A549 (cell line): ENCODE results near the gene PIAS3. TPM values are rescaled to one million over a fixed set of nuclear protein-coding genes. Genes with fewer than 3 reads are reported as not detected.
A peak's percentile ranks its signal among the peaks of the same experiment; 100 is the strongest.

ENCODE experiments used
- ATOH8 ChIP-seq: fragments of 250-450 bp; sonication (Bioruptor Pico); IDR thresholded peaks from 2 replicates; pipeline ENCODE4 v1.5.0; 2020; ENCODE audit warnings: low read depth, mild to moderate bottlenecking, moderate library complexity
- CBX2 ChIP-seq: fragments of 200-600 bp; sonication (generic); IDR thresholded peaks from 2 replicates; pipeline ENCODE4 v1.6.1; 2016; ENCODE audit warnings: low read depth, mild to moderate bottlenecking, borderline replicate concordance
- CBX8 ChIP-seq: fragments of 200-600 bp; sonication (generic); IDR thresholded peaks from 2 replicates; pipeline ENCODE4 v1.6.1; 2016
- CHD4 ChIP-seq: fragments of 200-600 bp; sonication (generic); IDR thresholded peaks from 2 replicates; pipeline ENCODE4 v1.6.1; 2016; ENCODE audit warnings: antibody characterized with exemption, mild to moderate bottlenecking, borderline replicate concordance
- E2F6 ChIP-seq: IDR thresholded peaks from 2 replicates; pipeline ENCODE4 v1.6.1; 2012; ENCODE audit warnings: low read depth, borderline replicate concordance
- EHMT2 ChIP-seq: fragments of 200-600 bp; sonication (generic); IDR thresholded peaks from 2 replicates; pipeline ENCODE4 v1.6.1; 2016; ENCODE audit warnings: antibody characterized with exemption, low read depth, mild to moderate bottlenecking, moderate library complexity
- EP300 ChIP-seq, 2 experiments: fragments of >200 bp; sonication (Bioruptor Twin); formaldehyde crosslinking; IDR thresholded peaks; 2 replicates in 1 of 2; 3 replicates in 1 of 2; pipeline ENCODE4 v1.6.1; 2016 to 2017
- FOSL2 ChIP-seq, 2 experiments: fragments of 450-650 bp in 1 of 2; fragments of >200 bp in 1 of 2; sonication (Bioruptor Twin) in 1 of 2; formaldehyde crosslinking; IDR thresholded peaks; 2 replicates each; pipeline versions ENCODE4 v1.5.0 to v1.6.1; 2016 to 2020; ENCODE audit warnings: mild to moderate bottlenecking in 1 of 2, moderate library complexity in 1 of 2
- FOXS1 ChIP-seq: fragments of 250-450 bp; sonication (Bioruptor Pico); IDR thresholded peaks from 2 replicates; pipeline ENCODE4 v1.5.0; 2020; ENCODE audit warnings: mild to moderate bottlenecking, moderate library complexity
- HMGXB4 ChIP-seq: fragments of 250-450 bp; sonication (Bioruptor Pico); IDR thresholded peaks from 2 replicates; pipeline ENCODE4 v1.5.0; 2021; ENCODE audit warnings: mild to moderate bottlenecking, moderate library complexity, borderline replicate concordance
- HOXA7 ChIP-seq: fragments of 250-450 bp; sonication (Bioruptor Pico); IDR thresholded peaks from 2 replicates; pipeline ENCODE4 v1.5.0; 2020; ENCODE audit warnings: mild to moderate bottlenecking, moderate library complexity
- JUN ChIP-seq, 2 experiments: fragments of >200 bp; sonication (Bioruptor Twin); formaldehyde crosslinking; IDR thresholded peaks; 2 replicates in 1 of 2; 3 replicates in 1 of 2; pipeline ENCODE4 v1.6.1; 2016 to 2017
- KDM1A ChIP-seq: fragments of 200-600 bp; sonication (generic); IDR thresholded peaks from 2 replicates; pipeline ENCODE4 v1.6.1; 2016; ENCODE audit warnings: low read depth, mild to moderate bottlenecking
- MAX ChIP-seq: IDR thresholded peaks from 2 replicates; pipeline ENCODE4 v1.6.1; 2012
- MAZ ChIP-seq: fragments of 150-350 bp; IDR thresholded peaks from 2 replicates; pipeline ENCODE4 v1.6.1; 2014; ENCODE audit warnings: antibody characterized with exemption, low read depth, low read length, borderline replicate concordance
- NFE2L2 ChIP-seq: fragments of 150-350 bp; conservative IDR thresholded peaks from 2 replicates; pipeline ENCODE4 v1.6.1; 2014; ENCODE audit warnings: low read length
- NPAS2 ChIP-seq: fragments of 250-450 bp; sonication (Bioruptor Pico); IDR thresholded peaks from 2 replicates; pipeline ENCODE4 v1.8.0; 2022; ENCODE audit warnings: mild to moderate bottlenecking, moderate library complexity, borderline replicate concordance
- NR3C1 ChIP-seq: fragments of >200 bp; sonication (Bioruptor Twin); formaldehyde crosslinking; IDR thresholded peaks from 3 replicates; pipeline ENCODE4 v1.6.1; 2017
- PHF8 ChIP-seq: fragments of 200-600 bp; sonication (generic); IDR thresholded peaks from 2 replicates; pipeline ENCODE4 v1.6.1; 2016; ENCODE audit warnings: low read depth, mild to moderate bottlenecking, antibody characterized with exemption, moderate library complexity, borderline replicate concordance
- POLR2A ChIP-seq: IDR thresholded peaks from 2 replicates; pipeline ENCODE4 v1.6.1; 2012; ENCODE audit warnings: mild to moderate bottlenecking, low read length
- POLR2AphosphoS2 ChIP-seq: conservative IDR thresholded peaks from 2 replicates; pipeline ENCODE4 v1.6.1; 2012; ENCODE audit warnings: low read length, improper control_type of control experiment, inconsistent platforms
- RAD21 ChIP-seq, 2 experiments: fragments of >200 bp in 1 of 2; sonication (Bioruptor Twin) in 1 of 2; formaldehyde crosslinking in 1 of 2; IDR thresholded peaks in 1 of 2; conservative IDR thresholded peaks in 1 of 2; 2 replicates in 1 of 2; 3 replicates in 1 of 2; pipeline ENCODE4 v1.6.1; 2012 to 2018; ENCODE audit warnings: inconsistent platforms in 1 of 2
- RCOR1 ChIP-seq: fragments of 150-350 bp; IDR thresholded peaks from 2 replicates; pipeline ENCODE4 v1.6.1; 2014; ENCODE audit warnings: antibody characterized with exemption, low read length, low read depth
- RFX5 ChIP-seq: fragments of 450-650 bp; IDR thresholded peaks from 2 replicates; pipeline ENCODE4 v1.7.1; 2014; ENCODE audit warnings: antibody characterized with exemption, mild to moderate bottlenecking, moderate library complexity
- RNF2 ChIP-seq: fragments of 200-600 bp; sonication (generic); IDR thresholded peaks from 2 replicates; pipeline ENCODE4 v1.6.1; 2016; ENCODE audit warnings: low read depth, mild to moderate bottlenecking, antibody characterized with exemption, moderate library complexity, borderline replicate concordance
- TFCP2L1 ChIP-seq: fragments of 250-450 bp; sonication (Bioruptor Pico); IDR thresholded peaks from 2 replicates; pipeline ENCODE4 v1.5.0; 2021; ENCODE audit warnings: mild to moderate bottlenecking
- TP53 ChIP-seq: fragments of 250-450 bp; sonication (Bioruptor Pico); IDR thresholded peaks from 2 replicates; pipeline ENCODE4 v1.5.0; 2021; ENCODE audit warnings: mild to moderate bottlenecking, moderate library complexity
- USF2 ChIP-seq: fragments of 450-650 bp; IDR thresholded peaks from 2 replicates; pipeline ENCODE4 v1.6.1; 2014; ENCODE audit warnings: antibody characterized with exemption
- ZC3H11A ChIP-seq: fragments of 450-650 bp; IDR thresholded peaks from 2 replicates; pipeline ENCODE4 v1.6.1; 2014; ENCODE audit warnings: antibody characterized with exemption, mild to moderate bottlenecking
- ZNF302 ChIP-seq: fragments of 250-450 bp; sonication (Bioruptor Pico); IDR thresholded peaks from 2 replicates; pipeline ENCODE4 v1.9.0; 2021; ENCODE audit warnings: inconsistent platforms, mild to moderate bottlenecking, moderate library complexity
- polyA plus RNA-seq, 4 experiments: library from polyadenylated mRNA; depleted of rRNA in 3 of 4; stranded (reverse); fragments of >200 nt; fragmentation: RNase III in 1 of 4; extraction: RNeasy Plus Mini Kit Qiagen cat#74134 plus additional on column Dnase treatment in 1 of 4; gene quantifications; 2 replicates in 3 of 4; 3 replicates in 1 of 4; pipeline ENCODE4 v1.2.3, GENCODE V29; 2011 to 2017

PIAS3 gene
- polyA plus RNA-seq, 2 of the 4 experiments (the other 2 are of a cell fraction): 15.5 to 22.7 TPM

GRCh38 chr1:145845514-145846161 lies 13.2 kb downstream of the PIAS3 start, which contains the start of gene NUDT17 (continued):
- TF ChIP-seq RCOR1 (no peak), ZNF302 (CRISPR knock-in tag) (no peak), MAZ (no peak), KDM1A (no peak), JUN (IDR thresholded peaks at IDR 0.05) (peak in 1 of 2 experiments; percentile 39; a peak in 1 of 5 replicates), CBX2 (no peak), RAD21 (conservative IDR thresholded peaks at IDR 0.05 in 1 of 2, IDR thresholded peaks at IDR 0.05 in 1 of 2) (peak; percentile 57 to 66), ZC3H11A (no peak), CBX8 (no peak), EHMT2 (no peak), RFX5 (no peak), HMGXB4 (CRISPR knock-in tag) (peak; percentile 90), TP53 (CRISPR knock-in tag) (no peak), E2F6 (peak; percentile 78), NFE2L2 (no peak), USF2 (no peak), MAX (peak; percentile 59; the same call in 1 of the 2 replicates), PHF8 (peak; percentile 61; the same call in 1 of the 2 replicates), EP300 (IDR thresholded peaks at IDR 0.05) (no peak), FOSL2 (IDR thresholded peaks at IDR 0.05) (no peak), FOSL2 (CRISPR knock-in tag; IDR thresholded peaks at IDR 0.05) (no peak), CHD4 (no peak), TFCP2L1 (no peak), NR3C1 (no peak), ATOH8 (CRISPR knock-in tag) (no peak), POLR2AphosphoS2 (peak; percentile 37; the same call in 1 of the 2 replicates), NPAS2 (CRISPR knock-in tag) (no peak), RNF2 (no peak), FOXS1 (no peak), HOXA7 (CRISPR knock-in tag) (no peak), POLR2A (peak; percentile 51)
